Femur (tissue), 1 donor: Measurements from ENCODE around the gene CDC42BPB.
A peak's percentile ranks its signal among the peaks of the same experiment; 100 is the strongest.
"Not testable (repeated sequence)": the region's sequence is repeated elsewhere in the genome, so short reads cannot be mapped to it uniquely, and the experiment has no call there.

Source experiments
- DNase-seq: peaks from one replicate; pipeline ENCODE4 v3.0.0-alpha.2; 2017

Gene CDC42BPB

DNA sequence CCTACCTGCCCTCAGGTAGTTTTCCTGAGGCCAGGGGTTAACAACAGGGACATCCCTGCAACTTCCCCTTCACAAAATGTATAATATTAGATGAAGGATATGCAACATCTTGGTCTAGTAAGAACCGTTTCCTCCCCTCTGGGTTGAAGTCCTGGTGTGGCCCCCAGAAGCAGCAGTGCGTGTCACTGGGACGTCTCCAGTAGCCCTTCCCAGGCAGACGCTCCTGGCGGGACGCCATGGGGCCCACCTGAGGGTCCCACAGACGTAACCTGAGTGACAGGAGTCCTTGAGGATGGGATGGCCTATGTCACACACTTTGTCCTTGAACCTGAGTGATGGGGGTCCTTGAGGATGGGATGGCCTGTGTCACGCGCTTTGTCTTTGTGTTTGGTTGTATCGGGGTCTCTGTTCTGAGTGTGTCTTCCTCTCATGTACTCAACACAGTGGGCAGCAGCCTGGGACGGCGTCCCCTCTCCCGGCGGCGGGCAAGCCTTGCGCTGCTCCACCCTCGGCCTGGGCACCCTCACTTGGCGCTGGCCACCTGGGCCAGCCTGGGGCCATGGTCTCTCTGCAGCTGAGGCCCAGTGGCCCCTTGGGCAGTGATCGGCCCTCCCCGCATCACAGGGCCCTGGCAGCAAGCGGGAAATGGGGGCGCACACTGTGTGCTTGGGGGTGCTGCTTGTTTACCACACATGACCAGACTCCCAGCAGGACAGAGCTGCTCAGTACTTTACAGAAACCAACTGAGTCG is 149.2 kb downstream of the CDC42BPB start:
- DNase-seq: no peak

DNA sequence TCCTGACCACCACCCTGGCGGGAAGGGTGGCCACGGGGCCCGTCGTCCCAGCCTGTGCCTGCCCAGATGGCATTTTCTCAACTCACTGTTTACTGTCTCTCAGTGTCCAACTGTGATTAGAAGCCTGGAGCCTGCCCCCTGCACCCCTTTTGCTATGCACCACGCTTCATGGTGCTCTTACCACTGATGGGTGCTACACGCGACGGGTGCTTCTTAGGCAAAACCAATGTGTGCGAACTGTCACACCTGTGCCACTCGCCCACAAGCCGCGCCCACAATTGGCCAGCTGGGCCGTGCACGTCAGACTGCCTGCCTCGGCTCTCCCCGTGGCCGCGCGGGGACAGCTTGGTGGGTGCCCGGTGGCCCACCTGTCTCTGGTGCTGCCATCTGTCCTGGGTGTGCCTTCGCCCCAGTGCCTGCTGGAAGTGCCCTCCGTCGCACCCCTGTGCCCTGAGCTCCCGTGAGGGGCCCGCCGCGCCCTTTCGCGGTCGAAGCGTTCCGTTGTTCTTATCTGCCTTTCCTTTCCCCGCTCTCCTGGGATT is 150.0 kb downstream of the CDC42BPB start:
- no peak for DNase-seq

DNA sequence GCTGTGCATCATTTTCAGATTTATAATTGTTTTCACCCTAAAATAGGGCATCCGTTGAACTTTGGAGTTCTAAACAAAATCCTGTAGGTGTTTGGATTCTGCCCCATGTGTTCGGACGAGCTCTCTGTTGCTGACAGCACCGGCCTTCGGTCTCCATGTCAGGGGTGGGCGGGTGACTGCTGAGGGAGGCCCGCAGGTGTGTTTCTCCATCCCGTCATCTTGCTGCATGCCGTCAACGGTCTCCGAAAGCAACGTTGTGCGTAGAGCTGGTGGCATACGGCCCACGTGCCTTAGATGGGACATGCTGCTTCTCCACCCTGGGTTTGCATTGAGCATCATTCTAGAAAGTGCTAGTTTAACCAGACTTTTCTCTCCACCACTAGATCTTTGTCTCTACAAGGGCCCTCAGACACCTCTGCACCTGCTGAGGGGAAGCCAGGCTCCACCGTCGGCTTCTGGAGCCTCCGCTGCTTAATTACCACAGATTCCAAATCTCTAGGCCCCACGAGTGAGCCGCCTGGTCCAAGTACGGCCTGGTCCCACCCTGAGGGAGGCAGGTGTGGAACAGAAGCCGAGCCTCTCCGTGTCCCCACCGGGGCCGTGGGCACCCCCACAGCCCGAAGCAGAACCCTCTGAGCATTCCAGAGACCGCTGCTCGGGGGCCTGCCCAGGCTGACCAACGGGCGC is 150.6 kb downstream of the CDC42BPB start:
- no peak for DNase-seq

DNA sequence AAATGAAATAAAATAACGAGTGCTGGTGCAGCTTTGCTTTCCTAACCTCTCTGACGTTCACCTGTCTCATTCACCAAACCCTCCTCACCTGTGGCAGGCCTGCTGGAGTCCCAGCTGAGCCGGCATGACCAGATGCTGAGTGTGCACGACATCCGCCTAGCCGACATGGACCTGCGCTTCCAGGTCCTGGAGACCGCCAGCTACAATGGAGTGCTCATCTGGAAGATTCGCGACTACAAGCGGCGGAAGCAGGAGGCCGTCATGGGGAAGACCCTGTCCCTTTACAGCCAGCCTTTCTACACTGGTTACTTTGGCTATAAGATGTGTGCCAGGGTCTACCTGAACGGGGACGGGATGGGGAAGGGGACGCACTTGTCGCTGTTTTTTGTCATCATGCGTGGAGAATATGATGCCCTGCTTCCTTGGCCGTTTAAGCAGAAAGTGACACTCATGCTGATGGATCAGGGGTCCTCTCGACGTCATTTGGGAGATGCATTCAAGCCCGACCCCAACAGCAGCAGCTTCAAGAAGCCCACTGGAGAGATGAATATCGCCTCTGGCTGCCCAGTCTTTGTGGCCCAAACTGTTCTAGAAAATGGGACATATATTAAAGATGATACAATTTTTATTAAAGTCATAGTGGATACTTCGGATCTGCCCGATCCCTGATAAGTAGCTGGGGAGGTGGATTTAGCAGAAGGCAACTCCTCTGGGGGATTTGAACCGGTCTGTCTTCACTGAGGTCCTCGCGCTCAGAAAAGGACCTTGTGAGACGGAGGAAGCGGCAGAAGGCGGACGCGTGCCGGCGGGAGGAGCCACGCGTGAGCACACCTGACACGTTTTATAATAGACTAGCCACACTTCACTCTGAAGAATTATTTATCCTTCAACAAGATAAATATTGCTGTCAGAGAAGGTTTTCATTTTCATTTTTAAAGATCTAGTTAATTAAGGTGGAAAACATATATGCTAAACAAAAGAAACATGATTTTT is 151.9 kb downstream of the CDC42BPB start:
- DNase-seq: no peak

- no peak for DNase-seq
These were observed 153.3 kb downstream of the CDC42BPB start for GRCh38 chr14:102903889-102904512.

GRCh38 chr14:102903248-102903888 is 154.0 kb downstream of the CDC42BPB start:
- no peak for DNase-seq

- DNase-seq: no peak
These were observed 154.7 kb downstream of the CDC42BPB start for GRCh38 chr14:102902523-102903247.

DNA sequence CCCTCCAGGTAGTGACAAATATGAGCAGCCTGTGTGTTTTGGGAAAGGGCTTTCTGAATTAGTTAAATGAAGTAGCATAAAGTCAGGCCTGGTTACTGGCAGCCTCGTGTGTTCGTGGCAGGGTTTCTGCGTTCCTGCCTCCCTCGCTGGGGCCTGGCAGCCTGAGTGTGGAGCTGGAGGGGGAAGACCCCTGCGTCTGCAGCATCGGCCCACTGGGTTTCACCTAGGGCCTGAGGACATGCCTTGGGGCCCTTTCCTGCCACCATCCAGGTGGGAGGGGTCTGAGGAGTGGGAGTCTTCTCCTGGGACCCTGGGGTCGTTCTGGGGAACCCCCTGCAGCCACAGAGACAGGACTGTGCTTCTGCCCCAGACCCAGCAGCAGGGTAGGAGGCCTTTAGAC is 155.3 kb downstream of the CDC42BPB start:
- no peak for DNase-seq

DNA sequence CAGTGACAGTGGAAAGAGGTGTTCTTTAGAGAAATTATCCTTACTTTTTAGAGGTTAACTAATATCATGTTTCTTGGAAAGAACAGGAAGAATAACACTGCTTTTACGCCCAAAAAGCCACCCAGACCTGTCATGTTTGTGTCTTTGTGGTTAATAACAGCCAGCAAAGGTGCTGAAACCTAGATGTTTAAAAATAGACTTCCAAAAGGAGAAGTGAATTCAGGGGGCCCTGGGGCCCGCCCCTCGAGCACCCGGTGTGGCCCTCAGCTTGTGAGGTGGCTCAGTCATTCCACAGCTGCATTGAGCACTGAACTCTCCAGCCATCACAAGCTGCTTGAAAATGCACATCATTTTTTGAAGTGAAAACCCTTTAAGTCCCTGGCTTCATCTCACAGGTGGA is 155.7 kb downstream of the CDC42BPB start:
- DNase-seq: no peak

DNA sequence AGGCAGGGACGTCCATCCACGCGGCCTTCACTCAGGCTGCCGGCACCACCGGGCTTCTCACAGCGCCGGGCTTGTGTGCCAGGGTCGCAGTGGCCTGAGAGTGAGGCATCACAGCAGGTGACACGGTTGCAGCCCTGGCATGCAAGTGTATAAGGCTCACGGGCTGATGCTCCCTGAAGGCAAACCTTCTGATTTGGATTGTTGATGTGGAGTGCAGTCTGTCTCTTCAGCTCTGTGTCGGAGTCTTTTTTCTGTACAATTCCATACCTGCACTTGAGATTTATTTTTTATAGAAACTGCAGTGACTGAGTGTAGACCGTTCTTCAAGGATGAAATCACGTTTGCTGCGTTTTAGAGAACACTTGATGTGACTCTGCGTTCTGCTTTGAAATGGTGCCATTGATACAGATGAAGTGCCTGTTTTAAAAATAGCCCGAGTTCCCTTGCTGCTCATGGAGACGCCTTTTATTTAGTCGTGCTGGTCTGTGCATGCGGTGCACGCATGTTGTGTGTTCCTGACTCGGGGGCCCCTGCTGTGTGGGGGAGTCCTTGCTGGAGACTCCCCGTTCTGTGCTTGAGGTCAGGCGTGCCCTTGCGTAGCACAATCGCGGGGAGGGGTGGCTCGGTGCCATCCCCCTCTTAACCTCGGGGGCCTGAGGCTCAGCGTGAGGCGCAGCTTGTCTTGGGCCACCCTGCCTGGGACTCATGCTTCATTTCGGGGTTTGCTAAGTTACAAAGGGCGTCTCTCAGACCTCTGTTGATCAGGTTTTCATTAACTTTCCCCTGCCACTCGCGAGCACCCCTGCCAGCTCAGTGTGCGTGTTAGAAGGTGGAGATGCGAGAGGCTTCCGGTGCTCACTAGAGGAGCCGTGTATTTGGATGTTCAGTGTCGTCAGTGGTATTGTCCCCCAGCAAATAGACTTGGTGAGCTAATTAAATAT is 156.4 kb downstream of the CDC42BPB start:
- DNase-seq: no peak

GRCh38 chr14:102899516-102899900 is 157.8 kb downstream of the CDC42BPB start:
- DNase-seq: no peak

- DNase-seq: no peak
These were observed 158.4 kb downstream of the CDC42BPB start for GRCh38 chr14:102898776-102899515.

DNA sequence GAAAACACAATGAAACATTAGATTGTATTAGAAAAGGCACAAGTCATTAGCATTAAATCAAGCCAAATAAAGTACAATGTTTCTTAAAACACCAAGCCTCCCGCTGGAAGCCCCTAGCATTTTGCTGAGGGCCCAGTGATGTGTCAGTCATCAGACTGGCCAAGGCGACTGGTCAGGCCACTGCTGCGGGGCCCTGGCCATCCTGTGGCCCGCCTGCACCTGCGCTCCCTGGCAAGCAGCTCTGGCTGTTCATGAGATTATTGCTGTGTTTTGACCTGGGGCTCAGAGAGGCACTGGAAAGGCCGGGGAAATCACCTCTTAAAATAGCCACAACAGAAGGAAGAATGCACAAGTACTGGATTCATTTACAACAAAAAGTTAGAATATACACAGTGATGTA is 159.1 kb downstream of the CDC42BPB start:
- DNase-seq: no peak

DNA sequence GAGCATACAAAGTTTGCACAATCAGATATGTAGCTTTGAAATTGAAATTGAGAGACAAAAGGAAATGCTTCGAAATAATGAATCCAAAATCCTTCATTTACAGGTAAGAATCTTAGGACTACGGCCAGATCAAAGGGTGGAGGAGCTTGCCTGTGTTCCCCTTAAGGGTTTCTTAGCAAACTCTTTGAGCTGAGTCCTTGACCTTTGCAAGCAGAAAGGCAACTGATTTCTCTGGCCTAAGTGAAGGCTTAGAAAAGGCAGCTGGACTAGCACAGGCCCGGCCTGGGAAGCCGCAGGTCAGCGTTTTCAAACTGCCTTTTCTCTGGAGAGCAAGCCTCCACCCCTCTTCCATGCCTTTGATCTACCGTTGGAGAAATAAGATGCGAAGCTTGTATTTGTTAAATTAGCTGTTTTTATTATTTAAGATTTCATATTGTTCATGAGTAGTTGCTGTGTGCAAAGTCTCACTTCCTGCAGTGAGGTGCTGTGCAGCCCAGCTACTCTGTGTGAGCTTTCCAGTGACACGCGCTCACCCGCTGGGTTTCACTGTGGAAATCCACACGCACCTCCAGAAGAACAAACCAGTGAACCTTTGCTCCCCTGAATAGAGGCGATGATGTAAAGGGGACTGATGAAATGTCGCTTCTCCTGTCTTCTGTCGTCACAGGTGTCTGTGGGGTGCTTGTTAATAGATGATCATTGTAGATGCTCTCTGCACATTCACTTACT is 159.9 kb downstream of the CDC42BPB start:
- no peak for DNase-seq

GRCh38 chr14:102896735-102897134 is 160.6 kb downstream of the CDC42BPB start:
- DNase-seq: not testable (repeated sequence)

DNA sequence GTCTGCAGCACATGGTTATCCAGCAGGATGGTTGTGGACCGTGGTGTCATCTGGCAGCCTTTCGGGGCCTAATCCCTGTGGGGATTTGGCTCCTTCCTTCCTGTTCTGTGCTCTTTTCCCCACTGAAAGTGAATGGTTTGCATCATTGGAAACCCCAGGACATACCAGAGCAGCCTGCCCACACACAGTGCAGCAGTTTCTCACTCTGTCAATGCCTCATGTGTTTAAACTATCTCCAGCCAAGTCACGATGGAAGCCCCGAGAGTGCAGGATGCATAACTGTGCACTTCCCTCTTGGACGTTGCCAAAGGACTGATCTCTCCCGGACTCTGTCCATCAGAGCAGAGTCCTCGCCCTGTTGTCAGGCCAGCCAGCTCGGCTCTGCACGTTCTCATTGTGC is 163.9 kb downstream of the CDC42BPB start:
- peak; percentile 78 for DNase-seq

GRCh38 chr14:102892651-102893050 is 164.7 kb downstream of the CDC42BPB start:
- DNase-seq: no peak

- no peak for DNase-seq
These were observed 165.8 kb downstream of the CDC42BPB start for GRCh38 chr14:102891556-102891955.

- no peak for DNase-seq
These were observed 166.2 kb downstream of the CDC42BPB start for GRCh38 chr14:102891111-102891510.
